Measurements from ENCODE around the gene SLC46A1.

DNA sequence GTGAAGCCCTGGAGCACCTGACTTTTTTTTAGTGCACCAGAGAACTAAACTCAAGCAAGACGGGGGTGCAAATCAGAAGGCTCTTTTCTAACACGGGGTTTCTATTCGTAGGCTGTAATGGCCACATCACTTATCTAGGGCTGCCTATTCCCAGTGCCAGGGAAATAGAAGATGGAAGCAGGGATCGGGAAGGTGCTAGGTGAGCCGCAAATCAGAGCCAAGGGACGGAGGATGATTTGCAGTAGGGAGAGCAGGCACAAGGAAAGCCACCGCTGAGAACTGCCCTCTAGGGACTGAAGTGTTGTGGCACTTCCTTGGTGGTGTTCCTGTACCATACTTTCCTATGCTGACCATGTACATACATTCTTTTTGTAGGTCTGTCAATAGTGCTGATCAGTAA lies 7.8 kb upstream of the SLC46A1 start:
- TF ChIP-seq, protein P1, sequence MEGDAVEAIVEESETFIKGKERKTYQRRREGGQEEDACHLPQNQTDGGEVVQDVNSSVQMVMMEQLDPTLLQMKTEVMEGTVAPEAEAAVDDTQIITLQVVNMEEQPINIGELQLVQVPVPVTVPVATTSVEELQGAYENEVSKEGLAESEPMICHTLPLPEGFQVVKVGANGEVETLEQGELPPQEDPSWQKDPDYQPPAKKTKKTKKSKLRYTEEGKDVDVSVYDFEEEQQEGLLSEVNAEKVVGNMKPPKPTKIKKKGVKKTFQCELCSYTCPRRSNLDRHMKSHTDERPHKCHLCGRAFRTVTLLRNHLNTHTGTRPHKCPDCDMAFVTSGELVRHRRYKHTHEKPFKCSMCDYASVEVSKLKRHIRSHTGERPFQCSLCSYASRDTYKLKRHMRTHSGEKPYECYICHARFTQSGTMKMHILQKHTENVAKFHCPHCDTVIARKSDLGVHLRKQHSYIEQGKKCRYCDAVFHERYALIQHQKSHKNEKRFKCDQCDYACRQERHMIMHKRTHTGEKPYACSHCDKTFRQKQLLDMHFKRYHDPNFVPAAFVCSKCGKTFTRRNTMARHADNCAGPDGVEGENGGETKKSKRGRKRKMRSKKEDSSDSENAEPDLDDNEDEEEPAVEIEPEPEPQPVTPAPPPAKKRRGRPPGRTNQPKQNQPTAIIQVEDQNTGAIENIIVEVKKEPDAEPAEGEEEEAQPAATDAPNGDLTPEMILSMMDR (IDR thresholded peaks at IDR 0.05) = no peak
- TF ChIP-seq POLR2A (IDR thresholded peaks at IDR 0.05) = no peak

All from uterus (tissue), 2 donors.